HUES48 (cell line): ENCODE results near the gene STK32C.
"Not testable (repeated sequence)": the region's sequence is repeated elsewhere in the genome, so short reads cannot be mapped to it uniquely, and the experiment has no call there.

Experiments
- H3K27ac ChIP-seq: one replicate; pipeline ENCODE4 v1.7.0; 2013; ENCODE audit warnings: low read depth, low read length, inconsistent platforms
- H3K27me3 ChIP-seq: 2 replicates; pipeline ENCODE4 v1.6.1; 2013; ENCODE audit warnings: mild to moderate bottlenecking, low read length; ENCODE audit not compliant: control insufficient read depth, insufficient read depth
- H3K36me3 ChIP-seq: 2 replicates; pipeline ENCODE4 v1.6.1; 2013; ENCODE audit warnings: low read length; ENCODE audit not compliant: control insufficient read depth, insufficient read depth
- H3K4me1 ChIP-seq: 2 replicates; pipeline ENCODE4 v1.6.1; 2013; ENCODE audit warnings: mild to moderate bottlenecking, low read length; ENCODE audit not compliant: control insufficient read depth, insufficient read depth
- H3K4me3 ChIP-seq: 2 replicates; pipeline ENCODE4 v1.5.1; 2013; ENCODE audit warnings: mild to moderate bottlenecking, low read depth, low read length
- H3K9ac ChIP-seq: 2 replicates; pipeline ENCODE4 v1.6.1; 2013; ENCODE audit warnings: mild to moderate bottlenecking, low read depth, low read length, moderate library complexity
- H3K9me3 ChIP-seq: 2 replicates; pipeline ENCODE4 v1.6.1; 2013; ENCODE audit warnings: low read length; ENCODE audit not compliant: control insufficient read depth, insufficient read depth

The STK32C gene

DNA sequence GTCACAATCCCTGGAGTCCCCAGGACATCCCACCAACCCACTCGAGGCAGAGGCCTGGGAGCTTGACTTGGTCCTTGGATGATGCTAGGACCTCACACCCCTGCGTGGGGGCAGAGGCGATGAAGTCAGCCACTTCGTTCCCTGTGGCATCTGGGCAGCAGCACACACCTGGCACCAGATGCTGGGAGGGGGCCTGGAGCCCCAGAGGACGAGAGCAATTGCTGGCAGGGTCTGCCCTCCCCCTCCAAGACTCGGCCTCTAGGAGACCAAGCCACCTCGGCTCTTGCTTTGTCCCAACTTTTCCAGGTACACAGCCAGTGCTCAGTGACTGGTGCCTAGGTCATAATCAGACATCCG is 81.9 kb downstream of the STK32C start:
- Histone ChIP-seq H3K4me3 (no peak overlapping the region), H3K9ac (no peak overlapping the region), H3K27me3 (no peaks in the 10 kb centered on the region), H3K4me1 (no peaks in the 10 kb centered on the region; the same call in 1 of the 2 replicates), H3K27ac (no peak overlapping the region), H3K36me3 (no peaks in the 10 kb centered on the region), H3K9me3 (no peaks in the 10 kb centered on the region)

DNA sequence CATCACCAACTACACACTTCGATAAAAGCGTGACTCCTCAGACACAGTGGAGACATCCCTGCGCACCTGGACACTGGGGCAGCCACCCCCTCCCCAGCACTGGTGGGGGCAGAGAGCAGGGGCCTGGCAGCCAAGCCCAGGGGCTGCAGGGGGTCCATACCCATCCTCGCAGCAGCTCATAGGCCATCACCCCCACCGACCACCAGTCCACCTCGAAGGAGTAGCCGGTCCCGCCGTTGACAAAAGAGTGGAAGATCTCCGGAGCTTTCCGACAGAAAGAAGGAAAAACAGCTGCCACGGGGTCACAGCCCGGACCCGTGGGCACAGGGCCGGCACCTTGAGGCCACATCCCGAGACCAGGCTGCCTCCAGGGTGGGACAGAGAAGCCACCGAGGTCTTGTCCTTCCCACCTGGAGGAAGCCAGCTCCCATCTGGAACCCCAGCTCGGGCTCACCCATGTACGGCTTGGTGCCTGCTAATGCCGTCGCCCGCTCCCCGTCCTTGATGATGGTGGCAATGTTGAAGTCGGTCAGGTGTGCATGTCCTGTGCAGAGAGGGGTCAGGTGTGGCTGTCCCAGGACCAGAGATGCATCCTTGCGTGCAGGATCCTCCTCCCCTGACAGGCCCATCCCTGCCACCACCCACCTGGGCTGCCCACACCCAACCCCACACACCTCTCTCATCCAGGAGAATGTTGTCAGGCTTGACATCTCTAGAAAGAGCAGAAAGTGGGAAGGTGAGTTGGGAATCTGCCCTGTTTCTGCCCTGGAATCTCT is 82.5 kb downstream of the STK32C start:
- Histone ChIP-seq H3K4me1 (no peaks in the 10 kb centered on the region; the same call in 1 of the 2 replicates), H3K9me3 (no peaks in the 10 kb centered on the region), H3K4me3 (no peak overlapping the region), H3K9ac (no peak overlapping the region), H3K36me3 (no peaks in the 10 kb centered on the region), H3K27me3 (no peaks in the 10 kb centered on the region), H3K27ac (no peak overlapping the region)

- no peaks in the 10 kb centered on the region; the same call in 1 of the 2 replicates for H3K4me1 ChIP-seq
- no peak overlapping the region for H3K4me3 ChIP-seq
- H3K36me3 ChIP-seq: no peaks in the 10 kb centered on the region
- H3K9me3 ChIP-seq: no peaks in the 10 kb centered on the region
- no peaks in the 10 kb centered on the region for H3K27me3 ChIP-seq
- H3K27ac ChIP-seq: no peak overlapping the region
- no peak overlapping the region for H3K9ac ChIP-seq
These were observed 83.2 kb downstream of the STK32C start for GRCh38 chr10:132224343-132225072.

- no peak overlapping the region for H3K27ac ChIP-seq
These were observed 84.0 kb downstream of the STK32C start for GRCh38 chr10:132223611-132224342.

DNA sequence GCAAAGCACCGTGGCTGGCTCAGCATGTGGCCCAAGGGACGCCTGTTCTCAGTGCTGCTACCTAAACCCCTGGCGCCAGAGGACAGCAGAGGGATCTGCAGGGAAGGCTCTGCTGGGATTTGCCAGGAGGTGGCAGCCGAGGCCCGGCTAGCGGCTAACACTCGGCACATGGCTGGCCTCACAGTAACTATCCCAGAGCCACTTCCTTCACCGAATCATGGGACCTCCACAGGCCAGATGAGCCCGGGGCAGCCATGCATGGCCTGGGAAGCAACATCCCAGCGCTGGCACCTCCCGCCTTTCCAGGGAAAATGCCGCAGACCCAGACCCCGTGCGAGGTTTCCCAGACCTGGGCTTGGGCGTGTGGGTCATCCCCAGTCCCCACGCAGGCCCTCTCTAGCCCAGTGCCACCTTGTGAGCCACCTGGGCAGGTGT is 84.6 kb downstream of the STK32C start:
- Histone ChIP-seq H3K36me3 (no peaks in the 10 kb centered on the region), H3K27ac (no peak overlapping the region), H3K9ac (no peak overlapping the region), H3K9me3 (peaks cover 4% of the 10 kb centered on the region; the same call in 1 of the 2 replicates), H3K27me3 (no peaks in the 10 kb centered on the region), H3K4me1 (no peaks in the 10 kb centered on the region), H3K4me3 (no peak overlapping the region)

More at GRCh38 chr10:132223611-132224342, 84.0 kb downstream of the STK32C start:
- no peaks in the 10 kb centered on the region for H3K27me3 ChIP-seq
- H3K4me1 ChIP-seq: no peaks in the 10 kb centered on the region
- H3K4me3 ChIP-seq: no peak overlapping the region
- no peak overlapping the region for H3K9ac ChIP-seq
- H3K36me3 ChIP-seq: no peaks in the 10 kb centered on the region
- no peaks in the 10 kb centered on the region for H3K9me3 ChIP-seq

DNA sequence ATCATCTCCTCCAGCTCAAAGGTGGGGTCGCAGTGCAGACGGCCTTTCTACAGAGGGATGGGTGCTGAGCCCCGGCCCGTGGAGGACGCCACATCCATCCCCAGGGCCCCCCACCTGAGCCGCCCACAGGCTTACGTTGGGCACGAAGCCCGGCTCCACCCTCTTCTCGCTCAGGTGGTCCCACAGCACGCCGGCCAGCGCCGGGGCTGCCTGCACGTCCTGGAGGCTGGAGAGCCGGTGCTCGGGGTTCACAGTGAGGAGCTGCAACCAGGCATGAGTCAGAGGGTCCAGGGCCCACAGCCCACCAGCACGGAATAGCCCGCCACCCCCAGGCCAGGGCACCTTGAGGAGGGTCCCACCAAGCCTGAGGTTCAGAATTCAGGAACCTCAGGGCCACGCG is 85.0 kb downstream of the STK32C start:
- Histone ChIP-seq H3K4me3 (no peak overlapping the region), H3K9me3 (peaks cover 8% of the 10 kb centered on the region), H3K4me1 (no peaks in the 10 kb centered on the region), H3K36me3 (no peaks in the 10 kb centered on the region), H3K27me3 (no peaks in the 10 kb centered on the region), H3K27ac (no peak overlapping the region), H3K9ac (no peak overlapping the region)

- not testable (repeated sequence) for H3K4me1 ChIP-seq, H3K36me3 ChIP-seq
These were observed 86.8 kb downstream of the STK32C start for GRCh38 chr10:132220996-132221395.

DNA sequence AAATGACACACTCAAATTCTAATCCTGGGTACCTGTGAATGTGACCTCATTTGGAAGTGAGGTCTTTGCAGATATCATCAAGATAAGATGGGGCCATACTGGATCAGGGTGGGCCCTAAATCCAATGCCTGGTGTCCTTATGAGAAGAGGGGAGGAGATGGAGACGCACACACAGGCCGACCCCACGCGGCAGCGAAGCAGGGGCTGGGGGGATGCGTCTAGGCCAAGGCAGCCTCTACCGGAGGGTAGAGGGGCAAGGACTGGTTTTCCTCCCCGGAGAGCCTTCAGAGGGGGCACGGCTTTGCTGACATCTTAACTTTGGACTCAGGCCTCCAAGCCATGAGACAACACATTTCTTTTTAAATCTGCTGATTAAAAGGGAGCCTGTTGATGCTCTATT is 87.7 kb downstream of the STK32C start:
- Histone ChIP-seq H3K36me3 (no peaks in the 10 kb centered on the region), H3K27ac (no peak overlapping the region), H3K27me3 (no peaks in the 10 kb centered on the region), H3K9me3 (peaks cover 22% of the 10 kb centered on the region), H3K4me3 (no peak overlapping the region), H3K9ac (no peak overlapping the region), H3K4me1 (no peaks in the 10 kb centered on the region)

More at GRCh38 chr10:132220996-132221395, 86.8 kb downstream of the STK32C start:
- not testable (repeated sequence) for H3K27me3 ChIP-seq, H3K27ac ChIP-seq, H3K4me3 ChIP-seq, H3K9ac ChIP-seq
- peaks cover 22% of the 10 kb centered on the region for H3K9me3 ChIP-seq

GRCh38 chr10:132219486-132219885 is 88.3 kb downstream of the STK32C start:
- no peaks in the 10 kb centered on the region for H3K27me3 ChIP-seq
- H3K36me3 ChIP-seq: no peaks in the 10 kb centered on the region

DNA sequence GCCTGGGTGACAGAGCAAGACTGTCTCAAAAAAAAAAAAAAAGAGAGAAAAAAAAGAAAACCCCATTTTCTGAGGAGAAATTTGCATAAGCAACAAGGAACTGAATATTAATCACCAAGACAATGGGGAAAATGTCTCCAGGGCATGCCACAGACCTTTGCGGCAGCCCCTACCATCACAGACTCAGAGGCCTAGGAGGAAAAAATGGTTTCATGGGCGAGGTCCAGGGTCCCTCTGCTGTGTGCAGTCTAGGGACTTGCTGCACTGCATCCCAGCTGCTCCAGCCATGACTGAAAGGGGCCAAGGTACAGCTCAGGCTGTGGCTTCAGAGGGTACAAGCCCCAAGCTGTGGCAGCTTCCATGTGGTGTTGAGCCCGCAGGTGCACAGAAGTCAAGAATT is 91.3 kb downstream of the STK32C start:
- H3K9ac ChIP-seq, H3K27ac ChIP-seq, H3K4me3 ChIP-seq, H3K27me3 ChIP-seq, H3K4me1 ChIP-seq, H3K36me3 ChIP-seq: not testable (repeated sequence)
- H3K9me3 ChIP-seq: peaks cover 22% of the 10 kb centered on the region

More at GRCh38 chr10:132219486-132219885, 88.3 kb downstream of the STK32C start:
- Histone ChIP-seq H3K4me3 (no peak overlapping the region), H3K27ac (no peak overlapping the region), H3K9me3 (peaks cover 22% of the 10 kb centered on the region), H3K4me1 (no peaks in the 10 kb centered on the region), H3K9ac (no peak overlapping the region)

DNA sequence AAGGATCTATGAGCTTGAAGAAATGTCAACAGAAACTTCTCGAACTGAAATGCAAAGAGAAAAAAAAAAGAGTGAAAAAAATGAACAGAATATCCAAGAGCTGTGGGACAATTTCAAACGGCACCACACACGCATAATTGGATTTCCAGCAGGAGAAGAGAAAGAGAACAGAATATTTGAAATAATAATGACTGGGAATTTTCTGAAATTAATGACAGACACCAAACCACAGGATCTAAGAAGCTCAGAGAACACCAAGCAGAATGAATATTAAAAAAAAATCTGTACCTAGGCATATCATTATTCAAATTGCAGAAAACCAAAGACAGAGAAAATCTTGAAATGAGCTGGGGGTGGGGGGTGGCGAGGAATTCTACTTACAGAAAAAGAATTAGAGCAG is 93.8 kb downstream of the STK32C start:
- no peak overlapping the region for H3K9ac ChIP-seq
- no peak overlapping the region for H3K27ac ChIP-seq
- H3K9me3 ChIP-seq: peaks cover 22% of the 10 kb centered on the region
- no peaks in the 10 kb centered on the region for H3K36me3 ChIP-seq
- H3K4me1 ChIP-seq: no peaks in the 10 kb centered on the region
- no peaks in the 10 kb centered on the region for H3K27me3 ChIP-seq
- no peak overlapping the region for H3K4me3 ChIP-seq
